Naive B cell (primary cell): Measurements from ENCODE around the gene SH2D3C. TPM values are rescaled to one million over a fixed set of nuclear protein-coding genes. Genes with fewer than 3 reads are reported as not detected.
A peak's percentile ranks its signal among the peaks of the same experiment; 100 is the strongest.

Experiments used
- ATAC-seq, 2 donors: fragments of 150-1000 bp; cut with Tn5 transposase; 2 replicates each; pipeline ENCODE4 v1.10.0; 2021; ENCODE audit warnings: low read depth in 2 of 2, mild to moderate bottlenecking in 2 of 2, moderate library complexity in 2 of 2
- DNase-seq: peaks from one replicate; pipeline ENCODE4 v3.0.0; 2022
- H3K27ac Mint-ChIP-seq, 6 donors: one replicate each; pipeline ENCODE4 v1.8.0; 2020 to 2022; ENCODE audit warnings: mild to moderate bottlenecking in 6 of 6, mixed read lengths in 6 of 6, moderate library complexity in 5 of 6, inconsistent platforms in 2 of 6
- H3K27me3 Mint-ChIP-seq, 3 donors: one replicate each; pipeline ENCODE4 v1.8.0; 2021 to 2022; ENCODE audit warnings: mixed read lengths in 3 of 3, mild to moderate bottlenecking in 1 of 3
- H3K36me3 Mint-ChIP-seq, 2 donors: one replicate each; pipeline ENCODE4 v1.8.0; 2020 to 2022; ENCODE audit warnings: mixed read lengths in 2 of 2, inconsistent platforms in 1 of 2, mild to moderate bottlenecking in 1 of 2
- H3K4me1 Mint-ChIP-seq, 3 donors: one replicate each; pipeline ENCODE4 v1.8.0; 2020 to 2022; ENCODE audit warnings: mixed read lengths in 3 of 3, inconsistent platforms in 1 of 3, mild to moderate bottlenecking in 1 of 3, moderate library complexity in 1 of 3
- H3K4me3 Mint-ChIP-seq, 8 donors: one replicate each; pipeline ENCODE4 v1.8.0; 2020 to 2022; ENCODE audit warnings: mild to moderate bottlenecking in 8 of 8, mixed read lengths in 8 of 8, moderate library complexity in 8 of 8, inconsistent platforms in 2 of 8
- H3K9me3 Mint-ChIP-seq, 7 donors: one replicate each; pipeline ENCODE4 v1.8.0; 2020 to 2022; ENCODE audit warnings: mixed read lengths in 7 of 7, mild to moderate bottlenecking in 5 of 7, inconsistent platforms in 2 of 7, moderate library complexity in 1 of 7
- polyA plus RNA-seq, 6 donors: library from polyadenylated mRNA; unstranded; fragments of 300-500 nt; fragmentation: Illumina TruSeq; gene quantifications; one replicate each; pipeline ENCODE4 v1.2.3, GENCODE V29; 2021; ENCODE audit warnings: low read depth in 6 of 6

The SH2D3C gene
- polyA plus RNA-seq, 6 donors from 2014 or later, result 29.8 to 87.0 (median 34.7) TPM

- no peaks in the 10 kb centered on the region for H3K9me3 Mint-ChIP-seq
- no peaks in the 10 kb centered on the region for H3K27me3 Mint-ChIP-seq
- peak overlapping the region; percentile 90 to 96 (median 94) for H3K27ac Mint-ChIP-seq
- H3K4me1 Mint-ChIP-seq, result peaks cover 25 to 54% (median 44%) of the 10 kb centered on the region in 3 donors
- H3K4me3 Mint-ChIP-seq, result peak overlapping the region; percentile 88 to 96 (median 92)
- ATAC-seq, result peak in 1 of 2 donors; percentile 0
- DNase-seq, result no peak
- no peaks in the 10 kb centered on the region for H3K36me3 Mint-ChIP-seq
These were observed 23.6 kb upstream of the SH2D3C start for GRCh38 chr9:127801955-127802575.

GRCh38 chr9:127796852-127797370, 18.4 kb upstream of the SH2D3C start:
- Mint-ChIP-seq H3K36me3 (no peaks in the 10 kb centered on the region), H3K4me1 (peaks cover 20 to 50% (median 32%) of the 10 kb centered on the region in 3 donors), H3K27me3 (no peaks in the 10 kb centered on the region), H3K4me3 (peak overlapping the region; percentile 60 to 91 (median 84)), H3K9me3 (no peaks in the 10 kb centered on the region), H3K27ac (peak overlapping the region; percentile 67 to 92 (median 83))
- ATAC-seq (peak; percentile 58 to 67), DNase-seq (peak; percentile 36)

GRCh38 chr9:127796225-127796813, 17.9 kb upstream of the SH2D3C start:
- Mint-ChIP-seq H3K36me3 (no peaks in the 10 kb centered on the region), H3K27ac (peak overlapping the region; percentile 67 to 92 (median 83)), H3K4me3 (peak overlapping the region; percentile 60 to 91 (median 84)), H3K27me3 (no peaks in the 10 kb centered on the region), H3K4me1 (peaks cover 20 to 45% (median 30%) of the 10 kb centered on the region in 3 donors), H3K9me3 (no peaks in the 10 kb centered on the region)
- ATAC-seq, result peak; percentile 32 to 46
- DNase-seq, result no peak

- peaks cover 5 to 7% of the 10 kb centered on the region in 2 donors for H3K36me3 Mint-ChIP-seq
- H3K4me1 Mint-ChIP-seq, result peaks cover 24 to 54% (median 35%) of the 10 kb centered on the region in 3 donors
- H3K9me3 Mint-ChIP-seq, result no peaks in the 10 kb centered on the region
- H3K4me3 Mint-ChIP-seq, result peak overlapping the region in 1 of 8 donors; percentile 22
- H3K27me3 Mint-ChIP-seq, result no peaks in the 10 kb centered on the region
- no peak for DNase-seq
- peak overlapping the region in 3 of 6 donors; percentile 41 to 88 (median 51) for H3K27ac Mint-ChIP-seq
- ATAC-seq, result no peak
These were observed 15.7 kb upstream of the SH2D3C start for GRCh38 chr9:127794001-127794791.

GRCh38 chr9:127793093-127793708, 14.7 kb upstream of the SH2D3C start:
- H3K4me1 Mint-ChIP-seq, result peaks cover 25 to 52% (median 41%) of the 10 kb centered on the region in 3 donors
- no peaks in the 10 kb centered on the region for H3K27me3 Mint-ChIP-seq
- peaks cover 5 to 13% of the 10 kb centered on the region in 2 donors for H3K36me3 Mint-ChIP-seq
- peak overlapping the region in 5 of 6 donors; percentile 15 to 89 (median 64) for H3K27ac Mint-ChIP-seq
- no peak for ATAC-seq
- H3K9me3 Mint-ChIP-seq, result no peaks in the 10 kb centered on the region
- no peak overlapping the region for H3K4me3 Mint-ChIP-seq
- DNase-seq, result no peak

- peaks cover 25 to 49% (median 40%) of the 10 kb centered on the region in 3 donors for H3K4me1 Mint-ChIP-seq
- H3K4me3 Mint-ChIP-seq, result peak overlapping the region in 1 of 8 donors; percentile 35
- peaks cover 5 to 14% of the 10 kb centered on the region in 2 donors for H3K36me3 Mint-ChIP-seq
These were observed 14.1 kb upstream of the SH2D3C start for GRCh38 chr9:127792417-127793031.

GRCh38 chr9:127791085-127791484, 12.6 kb upstream of the SH2D3C start:
- Mint-ChIP-seq H3K4me1 (peaks cover 25 to 45% (median 38%) of the 10 kb centered on the region in 3 donors), H3K27ac (no peak overlapping the region), H3K27me3 (no peaks in the 10 kb centered on the region), H3K36me3 (peaks cover 5 to 14% of the 10 kb centered on the region in 2 donors), H3K9me3 (no peaks in the 10 kb centered on the region), H3K4me3 (no peak overlapping the region)
- ATAC-seq (no peak), DNase-seq (no peak)

More at GRCh38 chr9:127792417-127793031, 14.1 kb upstream of the SH2D3C start:
- H3K27ac Mint-ChIP-seq, result peak overlapping the region in 3 of 6 donors; percentile 64 to 93 (median 85)
- H3K9me3 Mint-ChIP-seq, result no peaks in the 10 kb centered on the region
- no peaks in the 10 kb centered on the region for H3K27me3 Mint-ChIP-seq
- ATAC-seq, result no peak
- no peak for DNase-seq

- peaks cover 5 to 14% of the 10 kb centered on the region in 2 donors for H3K36me3 Mint-ChIP-seq
These were observed 11.8 kb upstream of the SH2D3C start for GRCh38 chr9:127790094-127790855.

GRCh38 chr9:127789179-127789578, 10.7 kb upstream of the SH2D3C start:
- no peaks in the 10 kb centered on the region for H3K9me3 Mint-ChIP-seq
- DNase-seq (no peak), ATAC-seq (no peak)
- H3K4me3 Mint-ChIP-seq, result peak overlapping the region in 2 of 8 donors; percentile 12 to 50
- peaks cover 5 to 14% of the 10 kb centered on the region in 2 donors for H3K36me3 Mint-ChIP-seq
- no peaks in the 10 kb centered on the region for H3K27me3 Mint-ChIP-seq
- peaks cover 32 to 42% (median 38%) of the 10 kb centered on the region in 3 donors for H3K4me1 Mint-ChIP-seq
- H3K27ac Mint-ChIP-seq, result peak overlapping the region in 1 of 6 donors; percentile 81

More at GRCh38 chr9:127790094-127790855, 11.8 kb upstream of the SH2D3C start:
- Mint-ChIP-seq H3K27ac (peak overlapping the region in 2 of 6 donors; percentile 32 to 97), H3K9me3 (no peaks in the 10 kb centered on the region), H3K4me3 (no peak overlapping the region), H3K4me1 (peaks cover 24 to 37% (median 34%) of the 10 kb centered on the region in 3 donors), H3K27me3 (no peaks in the 10 kb centered on the region)
- DNase-seq (no peak), ATAC-seq (no peak)

- no peak for ATAC-seq
- Mint-ChIP-seq H3K9me3 (no peaks in the 10 kb centered on the region), H3K4me1 (peaks cover 38 to 49% (median 45%) of the 10 kb centered on the region in 3 donors), H3K4me3 (peak overlapping the region in 2 of 8 donors; percentile 66 to 93), H3K27ac (peak overlapping the region in 1 of 6 donors; percentile 65), H3K27me3 (no peaks in the 10 kb centered on the region), H3K36me3 (peaks cover 5 to 14% of the 10 kb centered on the region in 2 donors)
- DNase-seq, result no peak
These were observed 10.0 kb upstream of the SH2D3C start for GRCh38 chr9:127788337-127789011.

GRCh38 chr9:127786773-127787104, 8.3 kb upstream of the SH2D3C start:
- DNase-seq (no peak), ATAC-seq (no peak)
- Mint-ChIP-seq H3K36me3 (peaks cover 5 to 14% of the 10 kb centered on the region in 2 donors), H3K4me3 (peak overlapping the region; percentile 85 to 95 (median 90)), H3K4me1 (peaks cover 47 to 57% (median 55%) of the 10 kb centered on the region in 3 donors), H3K27ac (peak overlapping the region in 5 of 6 donors; percentile 79 to 92 (median 91)), H3K27me3 (no peaks in the 10 kb centered on the region), H3K9me3 (no peaks in the 10 kb centered on the region)
